ENCODE measurements around the gene SORCS3. TPM values are rescaled to one million over a fixed set of nuclear protein-coding genes. Genes with fewer than 3 reads are reported as not detected.

The SORCS3 gene
- total RNA-seq, 2 donors from 2014 or later, result 0.68 TPM; not detected in 1

- Histone ChIP-seq H3K9ac (ENCODE audit: extremely low read depth, low read length, poor library complexity, severe bottlenecking) (no peak overlapping the region), H3K36me3 (ENCODE audit: control insufficient read depth, insufficient read depth, low read length) (no peaks in the 10 kb centered on the region), H3K9me3 (ENCODE audit: control insufficient read depth, low read length) (peaks cover 3% of the 10 kb centered on the region), H3K27ac (ENCODE audit: low read depth, low read length) (no peak overlapping the region), H3K4me3 (ENCODE audit: low read length) (peak overlapping the region; percentile 24), H3K4me1 (ENCODE audit: control insufficient read depth, insufficient read depth, low read length) (peaks cover 10% of the 10 kb centered on the region), H3K27me3 (ENCODE audit: control insufficient read depth, insufficient read depth, low read length, poor library complexity, severe bottlenecking) (no peaks in the 10 kb centered on the region)
- Mint-ChIP-seq H3K4me3 (no peak overlapping the region), H3K9me3 (peaks cover 13% of the 10 kb centered on the region), H3K27me3 (ENCODE audit: insufficient read depth) (peaks cover 2% of the 10 kb centered on the region), H3K4me1 (peaks cover 21% of the 10 kb centered on the region), H3K36me3 (ENCODE audit: low read depth) (no peaks in the 10 kb centered on the region), H3K27ac (no peak overlapping the region)
- 65 to 81% methylated on average over 3 of the region's 3 CpGs for WGBS, 2 experiments (ENCODE audit: insufficient coverage in 1 of 2, insufficient read length in 1 of 2)
- TF ChIP-seq CTCF (conservative IDR thresholded peaks at IDR 0.05), result no peak
- no peak for DNase-seq
These were observed 472.6 kb downstream of the SORCS3 start for GRCh38 chr10:105113666-105114065.

GRCh38 chr10:105121743-105122142, 480.7 kb downstream of the SORCS3 start:
- no peak overlapping the region for H3K9ac ChIP-seq (ENCODE audit: extremely low read depth, low read length, poor library complexity, severe bottlenecking)
- WGBS, 2 experiments (ENCODE audit: insufficient coverage in 1 of 2, insufficient read length in 1 of 2), result 91% methylated on average over 3 of the region's 3 CpGs; no CpG with 5 or more reads in 1 of the 2 experiments
- peaks cover 17% of the 10 kb centered on the region for H3K9me3 Mint-ChIP-seq
- H3K4me3 Mint-ChIP-seq, result no peak overlapping the region
- H3K36me3 ChIP-seq (ENCODE audit: control insufficient read depth, insufficient read depth, low read length), result no peaks in the 10 kb centered on the region
- no peak overlapping the region for H3K4me3 ChIP-seq (ENCODE audit: low read length)
- H3K4me1 Mint-ChIP-seq, result no peaks in the 10 kb centered on the region
- DNase-seq, result no peak
- H3K27ac Mint-ChIP-seq, result no peak overlapping the region
- no peaks in the 10 kb centered on the region for H3K4me1 ChIP-seq (ENCODE audit: control insufficient read depth, insufficient read depth, low read length)
- H3K9me3 ChIP-seq (ENCODE audit: control insufficient read depth, low read length), result peaks cover 11% of the 10 kb centered on the region
- H3K27ac ChIP-seq (ENCODE audit: low read depth, low read length), result no peak overlapping the region
- H3K27me3 Mint-ChIP-seq (ENCODE audit: insufficient read depth), result peaks cover 3% of the 10 kb centered on the region
- no peak for TF ChIP-seq CTCF (conservative IDR thresholded peaks at IDR 0.05)
- H3K27me3 ChIP-seq (ENCODE audit: control insufficient read depth, insufficient read depth, low read length, poor library complexity, severe bottlenecking), result no peaks in the 10 kb centered on the region
- H3K36me3 Mint-ChIP-seq (ENCODE audit: low read depth), result no peaks in the 10 kb centered on the region

GRCh38 chr10:105128111-105128510, 487.0 kb downstream of the SORCS3 start:
- DNase-seq, result no peak
- Mint-ChIP-seq H3K36me3 (ENCODE audit: low read depth) (no peaks in the 10 kb centered on the region), H3K4me3 (no peak overlapping the region), H3K4me1 (no peaks in the 10 kb centered on the region), H3K27me3 (ENCODE audit: insufficient read depth) (peaks cover 2% of the 10 kb centered on the region), H3K9me3 (no peaks in the 10 kb centered on the region), H3K27ac (no peak overlapping the region)
- Histone ChIP-seq H3K9me3 (ENCODE audit: control insufficient read depth, low read length) (no peaks in the 10 kb centered on the region), H3K9ac (ENCODE audit: extremely low read depth, low read length, poor library complexity, severe bottlenecking) (no peak overlapping the region), H3K36me3 (ENCODE audit: control insufficient read depth, insufficient read depth, low read length) (no peaks in the 10 kb centered on the region), H3K27me3 (ENCODE audit: control insufficient read depth, insufficient read depth, low read length, poor library complexity, severe bottlenecking) (no peaks in the 10 kb centered on the region), H3K4me3 (ENCODE audit: low read length) (no peak overlapping the region), H3K4me1 (ENCODE audit: control insufficient read depth, insufficient read depth, low read length) (no peaks in the 10 kb centered on the region), H3K27ac (ENCODE audit: low read depth, low read length) (no peak overlapping the region)
- 88 to 90% methylated on average over 3 to 4 of the region's 4 CpGs for WGBS, 2 experiments (ENCODE audit: insufficient coverage in 1 of 2, insufficient read length in 1 of 2)
- no peak for TF ChIP-seq CTCF (conservative IDR thresholded peaks at IDR 0.05)

Measured in endodermal cell (in vitro differentiated cells).